GM19351 (cell line): Measurements from ENCODE around the gene CLPTM1.
"Not testable (repeated sequence)": the region's sequence is repeated elsewhere in the genome, so short reads cannot be mapped to it uniquely, and the experiment has no call there.

Source experiments
- ATAC-seq: cut with Tn5 transposase; IDR thresholded peaks from one replicate; pipeline ENCODE4 v1.9.1; 2021; ENCODE audit warnings: mild to moderate bottlenecking, moderate library complexity; ENCODE audit not compliant: unreplicated experiment

The CLPTM1 gene, protein sequence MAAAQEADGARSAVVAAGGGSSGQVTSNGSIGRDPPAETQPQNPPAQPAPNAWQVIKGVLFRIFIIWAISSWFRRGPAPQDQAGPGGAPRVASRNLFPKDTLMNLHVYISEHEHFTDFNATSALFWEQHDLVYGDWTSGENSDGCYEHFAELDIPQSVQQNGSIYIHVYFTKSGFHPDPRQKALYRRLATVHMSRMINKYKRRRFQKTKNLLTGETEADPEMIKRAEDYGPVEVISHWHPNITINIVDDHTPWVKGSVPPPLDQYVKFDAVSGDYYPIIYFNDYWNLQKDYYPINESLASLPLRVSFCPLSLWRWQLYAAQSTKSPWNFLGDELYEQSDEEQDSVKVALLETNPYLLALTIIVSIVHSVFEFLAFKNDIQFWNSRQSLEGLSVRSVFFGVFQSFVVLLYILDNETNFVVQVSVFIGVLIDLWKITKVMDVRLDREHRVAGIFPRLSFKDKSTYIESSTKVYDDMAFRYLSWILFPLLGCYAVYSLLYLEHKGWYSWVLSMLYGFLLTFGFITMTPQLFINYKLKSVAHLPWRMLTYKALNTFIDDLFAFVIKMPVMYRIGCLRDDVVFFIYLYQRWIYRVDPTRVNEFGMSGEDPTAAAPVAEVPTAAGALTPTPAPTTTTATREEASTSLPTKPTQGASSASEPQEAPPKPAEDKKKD

DNA sequence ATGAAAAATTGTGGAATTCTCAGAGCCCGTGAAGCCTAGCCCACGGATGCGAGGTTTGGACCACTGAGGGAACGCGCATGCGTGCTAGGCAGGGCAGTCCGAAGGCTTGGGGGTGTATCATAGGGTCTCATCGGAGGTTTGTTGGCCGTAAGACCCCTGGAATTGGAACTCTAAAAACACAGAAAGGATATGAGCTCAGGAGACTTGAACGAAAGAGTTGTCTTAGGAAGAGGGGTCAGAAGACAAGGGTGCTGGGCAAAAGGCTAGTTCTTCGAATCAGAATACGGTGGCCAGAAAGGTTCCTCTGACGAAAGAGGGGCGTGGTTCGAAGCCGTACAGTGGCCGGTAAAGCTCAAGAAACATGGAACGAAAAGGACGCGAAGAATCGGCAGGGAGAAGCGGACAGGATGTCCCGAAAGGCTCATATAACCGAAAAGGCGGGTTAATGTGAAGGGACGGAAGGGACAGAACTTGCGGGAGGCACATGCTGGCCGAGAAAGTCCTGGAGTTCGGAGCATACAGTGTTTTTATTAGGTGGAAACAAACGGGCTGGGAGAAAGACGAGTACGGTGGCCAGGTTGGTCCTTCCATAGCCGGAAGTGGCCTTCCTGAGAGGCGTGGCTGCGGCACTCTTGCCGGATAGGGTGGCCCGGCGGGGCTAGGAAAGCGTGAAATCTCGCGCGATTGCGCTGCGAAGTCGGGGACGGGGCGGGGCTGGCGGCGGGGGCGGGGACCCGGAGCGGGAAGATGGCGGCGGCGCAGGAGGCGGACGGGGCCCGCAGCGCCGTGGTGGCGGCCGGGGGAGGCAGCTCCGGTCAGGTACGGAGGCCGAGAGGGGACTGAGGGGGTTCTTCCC is at the start of gene CLPTM1:
CLPTM1 (plus strand) TSS at position 732 of the 856 bp plus-strand sequence; CDS start at position 748, 16 bp downstream.
- peak; percentile 83 for ATAC-seq

DNA sequence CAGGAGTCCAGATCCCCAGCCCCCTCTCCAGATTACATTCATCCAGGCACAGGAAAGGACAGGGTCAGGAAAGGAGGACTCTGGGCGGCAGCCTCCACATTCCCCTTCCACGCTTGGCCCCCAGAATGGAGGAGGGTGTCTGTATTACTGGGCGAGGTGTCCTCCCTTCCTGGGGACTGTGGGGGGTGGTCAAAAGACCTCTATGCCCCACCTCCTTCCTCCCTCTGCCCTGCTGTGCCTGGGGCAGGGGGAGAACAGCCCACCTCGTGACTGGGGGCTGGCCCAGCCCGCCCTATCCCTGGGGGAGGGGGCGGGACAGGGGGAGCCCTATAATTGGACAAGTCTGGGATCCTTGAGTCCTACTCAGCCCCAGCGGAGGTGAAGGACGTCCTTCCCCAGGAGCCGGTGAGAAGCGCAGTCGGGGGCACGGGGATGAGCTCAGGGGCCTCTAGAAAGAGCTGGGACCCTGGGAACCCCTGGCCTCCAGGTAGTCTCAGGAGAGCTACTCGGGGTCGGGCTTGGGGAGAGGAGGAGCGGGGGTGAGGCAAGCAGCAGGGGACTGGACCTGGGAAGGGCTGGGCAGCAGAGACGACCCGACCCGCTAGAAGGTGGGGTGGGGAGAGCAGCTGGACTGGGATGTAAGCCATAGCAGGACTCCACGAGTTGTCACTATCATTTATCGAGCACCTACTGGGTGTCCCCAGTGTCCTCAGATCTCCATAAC is 49.6 kb upstream of the CLPTM1 start, which contains the start of gene APOE:
APOE (plus strand) TSS at position 360 of the 724 bp plus-strand sequence. CDS start 829 bp downstream, outside the sequence.
- no peak for ATAC-seq

DNA sequence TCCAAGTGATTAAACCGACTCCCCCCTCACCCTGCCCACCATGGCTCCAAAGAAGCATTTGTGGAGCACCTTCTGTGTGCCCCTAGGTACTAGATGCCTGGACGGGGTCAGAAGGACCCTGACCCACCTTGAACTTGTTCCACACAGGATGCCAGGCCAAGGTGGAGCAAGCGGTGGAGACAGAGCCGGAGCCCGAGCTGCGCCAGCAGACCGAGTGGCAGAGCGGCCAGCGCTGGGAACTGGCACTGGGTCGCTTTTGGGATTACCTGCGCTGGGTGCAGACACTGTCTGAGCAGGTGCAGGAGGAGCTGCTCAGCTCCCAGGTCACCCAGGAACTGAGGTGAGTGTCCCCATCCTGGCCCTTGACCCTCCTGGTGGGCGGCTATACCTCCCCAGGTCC is 47.6 kb upstream of the CLPTM1 start:
- ATAC-seq, result no peak

DNA sequence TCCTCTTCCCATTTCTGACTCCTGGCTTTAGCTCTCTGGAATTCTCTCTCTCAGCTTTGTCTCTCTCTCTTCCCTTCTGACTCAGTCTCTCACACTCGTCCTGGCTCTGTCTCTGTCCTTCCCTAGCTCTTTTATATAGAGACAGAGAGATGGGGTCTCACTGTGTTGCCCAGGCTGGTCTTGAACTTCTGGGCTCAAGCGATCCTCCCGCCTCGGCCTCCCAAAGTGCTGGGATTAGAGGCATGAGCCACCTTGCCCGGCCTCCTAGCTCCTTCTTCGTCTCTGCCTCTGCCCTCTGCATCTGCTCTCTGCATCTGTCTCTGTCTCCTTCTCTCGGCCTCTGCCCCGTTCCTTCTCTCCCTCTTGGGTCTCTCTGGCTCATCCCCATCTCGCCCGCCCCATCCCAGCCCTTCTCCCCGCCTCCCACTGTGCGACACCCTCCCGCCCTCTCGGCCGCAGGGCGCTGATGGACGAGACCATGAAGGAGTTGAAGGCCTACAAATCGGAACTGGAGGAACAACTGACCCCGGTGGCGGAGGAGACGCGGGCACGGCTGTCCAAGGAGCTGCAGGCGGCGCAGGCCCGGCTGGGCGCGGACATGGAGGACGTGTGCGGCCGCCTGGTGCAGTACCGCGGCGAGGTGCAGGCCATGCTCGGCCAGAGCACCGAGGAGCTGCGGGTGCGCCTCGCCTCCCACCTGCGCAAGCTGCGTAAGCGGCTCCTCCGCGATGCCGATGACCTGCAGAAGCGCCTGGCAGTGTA is 46.9 kb upstream of the CLPTM1 start:
- ATAC-seq, result no peak

DNA sequence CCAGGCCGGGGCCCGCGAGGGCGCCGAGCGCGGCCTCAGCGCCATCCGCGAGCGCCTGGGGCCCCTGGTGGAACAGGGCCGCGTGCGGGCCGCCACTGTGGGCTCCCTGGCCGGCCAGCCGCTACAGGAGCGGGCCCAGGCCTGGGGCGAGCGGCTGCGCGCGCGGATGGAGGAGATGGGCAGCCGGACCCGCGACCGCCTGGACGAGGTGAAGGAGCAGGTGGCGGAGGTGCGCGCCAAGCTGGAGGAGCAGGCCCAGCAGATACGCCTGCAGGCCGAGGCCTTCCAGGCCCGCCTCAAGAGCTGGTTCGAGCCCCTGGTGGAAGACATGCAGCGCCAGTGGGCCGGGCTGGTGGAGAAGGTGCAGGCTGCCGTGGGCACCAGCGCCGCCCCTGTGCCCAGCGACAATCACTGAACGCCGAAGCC is 46.3 kb upstream of the CLPTM1 start:
- no peak for ATAC-seq

DNA sequence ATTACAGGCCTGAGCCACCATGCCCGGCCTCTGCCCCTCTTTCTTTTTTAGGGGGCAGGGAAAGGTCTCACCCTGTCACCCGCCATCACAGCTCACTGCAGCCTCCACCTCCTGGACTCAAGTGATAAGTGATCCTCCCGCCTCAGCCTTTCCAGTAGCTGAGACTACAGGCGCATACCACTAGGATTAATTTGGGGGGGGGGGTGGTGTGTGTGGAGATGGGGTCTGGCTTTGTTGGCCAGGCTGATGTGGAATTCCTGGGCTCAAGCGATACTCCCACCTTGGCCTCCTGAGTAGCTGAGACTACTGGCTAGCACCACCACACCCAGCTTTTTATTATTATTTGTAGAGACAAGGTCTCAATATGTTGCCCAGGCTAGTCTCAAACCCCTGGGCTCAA is 45.4 kb upstream of the CLPTM1 start:
- ATAC-seq, result no peak

DNA sequence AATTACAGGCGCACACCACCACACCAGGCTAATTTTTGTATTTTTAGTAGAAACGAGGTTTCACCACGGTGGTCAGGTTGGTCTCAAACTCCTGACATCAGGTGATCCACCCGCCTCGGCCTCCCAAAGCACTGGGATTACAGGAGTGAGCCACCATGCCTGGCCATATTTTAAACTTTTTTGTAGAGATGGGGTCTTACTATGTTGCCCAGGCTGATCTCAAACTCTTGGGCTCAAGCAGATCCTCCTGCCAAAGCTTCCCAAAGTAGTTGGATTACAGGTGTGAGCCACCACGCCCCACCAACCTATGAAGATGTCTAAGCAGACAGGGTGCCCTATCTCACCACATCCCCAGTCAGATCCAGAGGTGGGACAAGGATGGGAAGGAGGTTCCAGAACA is 43.3 kb upstream of the CLPTM1 start:
- ATAC-seq, result not testable (repeated sequence)

DNA sequence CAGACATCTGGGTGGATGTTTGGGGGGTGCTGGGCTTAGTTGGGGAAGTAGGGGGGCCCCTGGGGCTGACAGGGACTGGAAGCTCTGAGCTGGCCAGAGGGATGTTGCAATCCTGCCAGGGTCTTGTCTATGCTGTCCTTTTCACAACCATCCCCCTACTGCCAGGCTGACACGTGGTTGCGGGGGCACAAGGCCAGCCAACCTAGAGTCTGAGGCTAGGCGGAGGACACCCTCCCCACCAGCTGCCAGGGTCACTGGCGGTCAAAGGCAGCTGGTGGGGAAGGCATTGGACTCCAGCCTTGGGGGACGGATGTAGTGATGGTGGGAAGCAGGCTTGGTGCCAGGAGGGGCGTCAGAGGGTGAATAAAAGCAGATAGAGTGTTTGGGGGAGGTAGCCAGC is 42.3 kb upstream of the CLPTM1 start:
- ATAC-seq, result no peak

DNA sequence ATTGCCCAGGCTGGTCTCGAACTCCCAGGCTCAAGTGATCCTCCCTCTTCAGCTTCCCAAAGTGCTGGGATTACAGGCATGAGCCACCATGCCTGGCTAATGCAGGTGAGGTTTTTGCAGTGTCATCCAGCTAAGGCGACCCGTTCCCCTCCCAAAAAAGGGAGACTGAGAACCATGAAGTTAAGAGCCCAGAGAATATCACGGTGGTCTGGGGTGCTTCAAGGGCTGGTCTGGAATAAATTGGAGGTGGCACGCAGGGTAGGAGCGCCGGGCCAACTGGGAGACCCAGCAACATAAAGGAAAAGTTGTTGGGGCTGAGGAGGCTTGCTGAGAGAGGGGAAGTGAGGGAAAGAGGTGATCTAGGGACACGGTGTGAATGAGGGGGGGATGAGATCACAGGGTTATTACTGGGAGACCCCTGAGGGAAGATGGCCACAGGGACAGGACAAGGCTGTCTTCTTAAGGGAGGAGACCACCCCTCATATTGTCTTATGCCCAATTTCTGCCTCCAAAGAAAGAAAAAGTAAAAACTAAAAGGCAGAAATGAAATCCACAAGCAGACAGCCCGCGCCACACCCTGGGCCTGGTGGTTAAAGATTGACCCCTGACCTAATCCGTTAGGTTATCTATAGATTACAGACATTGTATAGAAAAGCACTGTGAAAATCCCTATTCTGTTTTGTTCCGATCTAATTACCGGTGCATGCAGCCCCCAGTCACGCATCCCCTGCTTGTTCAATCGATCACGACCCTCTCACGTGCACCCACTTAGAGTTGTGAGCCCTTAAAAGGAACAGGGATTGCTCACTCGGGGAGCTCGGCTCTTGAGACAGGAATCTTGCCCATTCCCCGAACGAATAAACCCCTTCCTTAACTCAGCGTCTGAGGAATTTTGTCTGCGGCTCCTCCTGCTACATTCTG is 41.4 kb upstream of the CLPTM1 start:
- not testable (repeated sequence) for ATAC-seq

DNA sequence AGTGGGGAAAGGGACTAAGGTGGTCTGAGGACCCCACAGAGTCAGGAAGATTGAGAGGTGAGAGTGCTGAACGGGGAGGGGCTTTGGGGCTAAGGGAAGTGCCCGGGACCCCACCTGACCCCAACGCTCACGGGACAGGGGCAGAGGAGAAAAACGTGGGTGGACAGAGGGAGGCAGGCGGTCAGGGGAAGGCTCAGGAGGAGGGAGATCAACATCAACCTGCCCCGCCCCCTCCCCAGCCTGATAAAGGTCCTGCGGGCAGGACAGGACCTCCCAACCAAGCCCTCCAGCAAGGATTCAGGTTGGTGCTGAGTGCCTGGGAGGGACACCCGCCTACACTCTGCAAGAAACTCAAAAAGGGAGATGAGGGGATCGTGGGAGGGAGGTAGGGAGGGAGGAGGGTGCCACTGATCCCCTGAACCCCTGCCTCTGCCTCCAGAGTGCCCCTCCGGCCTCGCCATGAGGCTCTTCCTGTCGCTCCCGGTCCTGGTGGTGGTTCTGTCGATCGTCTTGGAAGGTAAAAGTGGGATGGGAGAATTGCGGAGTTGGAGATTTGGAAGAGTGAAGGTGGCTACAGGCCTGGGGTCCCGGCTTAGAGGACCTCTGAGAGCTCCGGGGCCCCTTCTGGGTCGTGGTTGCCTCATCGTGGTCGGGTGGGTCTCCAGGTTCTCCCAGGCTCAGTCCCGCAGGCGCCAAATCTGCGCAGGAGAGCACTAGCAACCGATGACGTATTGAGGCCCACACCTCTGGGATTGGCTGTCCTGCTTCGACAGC is 40.6 kb upstream of the CLPTM1 start, which contains the start of gene APOC1:
APOC1 (plus strand) TSS at position 176 of the 774 bp plus-strand sequence; CDS start at position 460, 284 bp downstream.
- peak; percentile 89 for ATAC-seq

DNA sequence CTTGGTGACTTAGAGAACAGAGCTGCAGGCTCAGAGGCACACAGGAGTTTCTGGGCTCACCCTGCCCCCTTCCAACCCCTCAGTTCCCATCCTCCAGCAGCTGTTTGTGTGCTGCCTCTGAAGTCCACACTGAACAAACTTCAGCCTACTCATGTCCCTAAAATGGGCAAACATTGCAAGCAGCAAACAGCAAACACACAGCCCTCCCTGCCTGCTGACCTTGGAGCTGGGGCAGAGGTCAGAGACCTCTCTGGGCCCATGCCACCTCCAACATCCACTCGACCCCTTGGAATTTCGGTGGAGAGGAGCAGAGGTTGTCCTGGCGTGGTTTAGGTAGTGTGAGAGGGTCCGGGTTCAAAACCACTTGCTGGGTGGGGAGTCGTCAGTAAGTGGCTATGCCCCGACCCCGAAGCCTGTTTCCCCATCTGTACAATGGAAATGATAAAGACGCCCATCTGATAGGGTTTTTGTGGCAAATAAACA is 30.9 kb upstream of the CLPTM1 start:
- ATAC-seq, result no peak

DNA sequence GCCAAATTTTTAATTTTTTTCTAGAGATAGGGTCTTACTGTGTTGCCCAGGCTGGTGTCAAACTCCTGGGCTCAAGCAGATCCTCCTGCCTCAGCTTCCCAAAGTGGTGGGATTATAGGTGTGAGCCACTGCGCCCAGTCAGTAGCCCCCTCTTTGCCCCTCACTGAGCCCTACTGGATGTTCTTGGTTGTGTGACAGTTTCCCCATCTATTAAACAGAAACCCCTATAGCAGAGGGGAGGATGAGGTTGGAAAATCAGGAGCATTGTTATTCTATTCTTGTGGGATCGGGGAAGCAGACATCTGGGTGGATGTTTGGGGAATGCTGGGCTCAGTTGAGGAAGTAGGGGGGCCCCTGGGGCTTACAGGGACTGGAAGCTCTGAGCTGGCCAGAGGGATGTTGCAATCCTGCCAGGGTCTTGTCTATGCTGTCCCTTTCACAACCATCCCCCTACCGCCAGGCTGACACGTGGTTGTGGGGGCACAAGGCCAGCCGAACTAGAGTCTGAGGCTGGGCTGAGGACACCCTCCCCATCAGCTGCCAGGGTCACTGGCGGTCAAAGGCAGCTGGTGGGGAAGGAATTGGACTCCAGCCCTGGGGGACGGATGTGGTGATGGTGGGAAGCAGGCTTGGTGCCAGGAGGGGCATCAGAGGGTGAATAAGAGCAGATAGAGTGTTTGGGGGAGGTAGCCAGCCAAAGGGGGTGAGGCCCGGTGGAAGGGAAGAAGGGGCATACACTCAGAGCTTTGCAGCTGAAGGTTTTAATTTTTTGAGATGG is 29.9 kb upstream of the CLPTM1 start:
- ATAC-seq, result no peak

DNA sequence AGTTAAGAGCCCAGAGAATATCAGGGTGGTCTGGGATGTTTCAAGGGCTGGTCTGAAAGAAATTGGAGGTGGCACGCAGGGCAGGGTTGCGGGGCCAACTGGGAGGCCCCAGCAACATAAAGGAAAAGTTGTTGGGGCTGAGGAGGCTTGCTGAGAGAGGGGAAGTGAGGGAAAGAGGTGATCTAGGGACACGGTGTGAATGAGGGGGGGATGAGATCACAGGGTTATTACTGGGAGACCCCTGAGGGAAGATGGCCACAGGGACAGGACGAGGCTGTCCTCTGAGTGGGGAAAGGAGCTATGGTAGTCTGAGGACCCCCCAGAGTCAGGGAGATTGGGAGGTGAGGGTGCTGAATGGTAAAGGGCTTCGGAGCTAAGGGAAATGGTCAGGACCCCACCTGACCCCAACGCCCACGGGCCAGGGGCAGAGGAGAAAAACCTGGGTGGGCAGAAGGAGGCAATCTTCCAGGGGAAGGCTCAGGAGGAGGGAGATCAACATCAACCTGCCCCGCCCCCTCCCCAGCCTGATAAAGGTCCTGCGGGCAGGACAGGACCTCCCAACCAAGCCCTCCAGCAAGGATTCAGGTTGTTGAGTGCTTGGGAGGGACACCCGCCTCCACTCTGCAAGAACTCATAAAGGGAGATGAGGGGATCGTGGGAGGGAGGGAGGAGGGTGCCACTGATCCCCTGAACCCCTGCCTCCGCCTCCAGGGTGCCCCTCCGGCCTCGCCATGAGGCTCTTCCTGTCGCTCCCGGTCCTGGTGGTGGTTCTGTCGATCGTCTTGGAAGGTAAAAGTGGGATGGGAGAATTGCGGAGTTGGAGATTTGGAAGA is 28.7 kb upstream of the CLPTM1 start:
- not testable (repeated sequence) for ATAC-seq

DNA sequence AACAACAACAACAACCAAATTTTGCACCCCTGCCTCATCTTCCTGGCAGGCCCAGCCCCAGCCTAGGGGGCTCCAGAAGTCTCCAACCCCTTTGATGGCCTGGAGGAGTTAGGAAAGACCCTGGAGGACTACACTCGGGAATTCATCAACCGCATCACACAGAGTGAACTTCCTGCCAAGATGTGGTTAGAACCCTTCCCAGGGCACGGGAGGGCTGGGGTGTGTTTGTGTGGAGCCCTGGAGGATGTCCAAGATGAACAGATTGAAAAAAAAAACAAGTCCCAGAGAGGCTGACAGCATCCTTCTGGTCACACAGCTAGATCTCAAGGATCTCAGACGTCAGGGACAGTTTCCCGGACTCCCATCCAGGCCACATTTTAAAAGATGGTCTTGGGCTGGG is 27.4 kb upstream of the CLPTM1 start:
- no peak for ATAC-seq

DNA sequence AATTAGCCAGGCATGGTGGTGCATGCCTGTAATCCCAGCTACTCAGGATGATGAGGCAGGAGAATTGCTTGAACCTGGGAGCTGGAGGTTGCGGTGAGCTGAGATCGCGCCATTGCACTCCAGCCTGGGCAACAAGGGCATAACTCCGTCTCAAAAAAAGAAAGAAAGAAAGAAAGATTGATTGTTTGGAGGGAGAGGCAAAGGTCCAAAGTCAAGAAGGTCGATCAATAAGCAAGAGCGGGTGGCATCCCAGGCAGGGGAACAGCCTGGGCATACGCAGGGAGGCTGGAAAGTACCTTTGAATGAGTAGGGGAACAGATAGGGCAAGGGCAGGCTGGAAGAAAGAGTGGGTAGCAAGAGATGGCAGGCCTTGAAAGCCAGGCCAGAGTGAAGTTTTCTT is 25.1 kb upstream of the CLPTM1 start:
- no peak for ATAC-seq

DNA sequence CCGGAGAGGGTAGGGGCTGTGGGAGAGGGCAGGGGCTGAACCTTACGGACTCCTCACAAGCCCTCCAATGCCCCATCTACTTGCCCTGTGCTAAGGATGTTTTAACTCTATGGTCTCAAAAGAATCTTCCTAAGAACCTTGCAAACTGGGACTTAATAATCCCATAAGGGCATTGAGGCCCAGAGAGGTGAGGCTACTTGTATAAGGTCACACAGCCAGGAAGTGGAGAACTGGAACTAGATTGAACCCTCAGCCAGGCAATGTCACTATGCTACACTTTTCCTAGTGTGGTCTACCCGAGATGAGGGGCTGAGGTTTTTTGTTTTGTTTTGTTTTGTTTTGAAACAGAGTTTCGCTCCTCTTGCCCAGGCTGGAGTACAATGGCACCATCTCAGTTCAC is 23.6 kb upstream of the CLPTM1 start:
- ATAC-seq, result no peak
